ENCODE measurements around the gene RNF223. TPM values are rescaled to one million over a fixed set of nuclear protein-coding genes. Genes with fewer than 3 reads are reported as not detected.
A peak's percentile ranks its signal among the peaks of the same experiment; 100 is the strongest.
"Not testable (repeated sequence)": the region's sequence is repeated elsewhere in the genome, so short reads cannot be mapped to it uniquely, and the experiment has no call there.

Gene RNF223
- total RNA-seq, 1 experiment from 2014 or later: not detected

- no peak overlapping the region for H2BK15ac ChIP-seq (ENCODE audit: low read depth, low read length)
- peaks cover 5 to 21% (median 13%) of the 10 kb centered on the region in 3 experiments; a peak in 6 of 7 replicates for H3K36me3 Mint-ChIP-seq (ENCODE audit: insufficient read depth in 1 of 3, low read depth in 3 of 3)
- no peak overlapping the region for H3K4ac ChIP-seq (ENCODE audit: low read depth, low read length)
- H3K27me3 Mint-ChIP-seq (ENCODE audit: low read depth): peaks cover 22% of the 10 kb centered on the region
- H3K4me1 ChIP-seq (ENCODE audit: insufficient read depth, low read length): peaks cover 4% of the 10 kb centered on the region; the same call in 1 of the 2 replicates
- H3K18ac ChIP-seq (ENCODE audit: insufficient read length, low read depth, low read length): no peak overlapping the region
- peaks cover 9 to 17% of the 10 kb centered on the region in 2 experiments for H3K4me1 Mint-ChIP-seq
- H3K23me2 ChIP-seq (ENCODE audit: insufficient read length, low read depth, low read length, poor library complexity, severe bottlenecking): peaks cover 10% of the 10 kb centered on the region
- no peaks in the 10 kb centered on the region for H3K9me3 Mint-ChIP-seq
- H3K79me1 ChIP-seq (ENCODE audit: insufficient read depth, low read depth, low read length, poor library complexity, severe bottlenecking): no peaks in the 10 kb centered on the region
- H2AK5ac ChIP-seq (ENCODE audit: insufficient read length, low read length): no peak overlapping the region
- no peak overlapping the region for H2AFZ ChIP-seq (ENCODE audit: low read length)
- no peaks in the 10 kb centered on the region; the same call in 1 of the 2 replicates for H3K27me3 ChIP-seq (ENCODE audit: insufficient read depth, low read length)
- H2BK5ac ChIP-seq (ENCODE audit: insufficient read length, low read length): no peak overlapping the region
- no peaks in the 10 kb centered on the region for H3K79me2 ChIP-seq (ENCODE audit: insufficient read depth, low read length)
- H3K4me2 ChIP-seq (ENCODE audit: insufficient read depth, insufficient read length, low read length): no peak overlapping the region
- no peak overlapping the region for H3K14ac ChIP-seq (ENCODE audit: insufficient read depth, low read length)
- no peak overlapping the region for H4K91ac ChIP-seq (ENCODE audit: insufficient read length, low read depth, low read length)
- WGBS (ENCODE audit: extremely low coverage, insufficient read length, low lambda C conversion rate): no CpG with 5 or more reads among the region's 11 CpGs
- no peaks in the 10 kb centered on the region for H3K9me3 ChIP-seq (ENCODE audit: control insufficient read depth, low read depth, low read length)
- TF ChIP-seq CTCF (conservative IDR thresholded peaks at IDR 0.05): no peak
- H4K20me1 ChIP-seq (ENCODE audit: control insufficient read depth, insufficient read depth, insufficient read length): no peaks in the 10 kb centered on the region
- H2BK12ac ChIP-seq (ENCODE audit: insufficient read length, low read depth, low read length): no peak overlapping the region
- DNase-seq: no peak
- H3K27ac ChIP-seq (ENCODE audit: insufficient read length, low read depth, low read length): no peak overlapping the region
- no peak overlapping the region for H4K8ac ChIP-seq (replicated peaks; ENCODE audit: insufficient read length, low read depth, low read length)
- H3K4me3 Mint-ChIP-seq: peak overlapping the region; percentile 52 to 70; a peak in 2 of 5 replicates
- no peak overlapping the region for H3K9ac ChIP-seq (ENCODE audit: extremely low read depth, insufficient read length, low read length)
- no peak overlapping the region for H3K56ac ChIP-seq (ENCODE audit: insufficient read length, low read depth, low read length)
- no peak overlapping the region for H2BK120ac ChIP-seq (ENCODE audit: low read depth, low read length, poor library complexity, severe bottlenecking)
- no peak overlapping the region for H2BK20ac ChIP-seq (ENCODE audit: low read depth, low read length, poor library complexity, severe bottlenecking)
- no peak overlapping the region for H4K5ac ChIP-seq (ENCODE audit: insufficient read length, low read depth, low read length)
- H3K23ac ChIP-seq (ENCODE audit: insufficient read length, low read depth, low read length): no peak overlapping the region
- peak overlapping the region in 2 of 3 experiments; percentile 18 to 85; a peak in 3 of 7 replicates for H3K27ac Mint-ChIP-seq
- no peak overlapping the region for H3T11ph ChIP-seq (ENCODE audit: low read length)
These were observed 42.4 kb downstream of the RNF223 start for GRCh38 chr1:1031659-1032235.

- not testable (repeated sequence) for DNase-seq; H3K4me2 ChIP-seq (ENCODE audit: insufficient read depth, insufficient read length, low read length); H2AK5ac ChIP-seq (ENCODE audit: insufficient read length, low read length); H4K5ac ChIP-seq (ENCODE audit: insufficient read length, low read depth, low read length); H3K79me1 ChIP-seq (ENCODE audit: insufficient read depth, low read depth, low read length, poor library complexity, severe bottlenecking); H3K27me3 ChIP-seq (ENCODE audit: insufficient read depth, low read length); H3K23ac ChIP-seq (ENCODE audit: insufficient read length, low read depth, low read length); H3K4ac ChIP-seq (ENCODE audit: low read depth, low read length); H4K8ac ChIP-seq (replicated peaks; ENCODE audit: insufficient read length, low read depth, low read length); H2BK5ac ChIP-seq (ENCODE audit: insufficient read length, low read length); H2BK120ac ChIP-seq (ENCODE audit: low read depth, low read length, poor library complexity, severe bottlenecking); H3K27ac Mint-ChIP-seq; H3K9me3 Mint-ChIP-seq; H3K4me3 Mint-ChIP-seq; H2BK15ac ChIP-seq (ENCODE audit: low read depth, low read length); H3K9ac ChIP-seq (ENCODE audit: extremely low read depth, insufficient read length, low read length); H3K14ac ChIP-seq (ENCODE audit: insufficient read depth, low read length); H3K9me3 ChIP-seq (ENCODE audit: control insufficient read depth, low read depth, low read length); H3T11ph ChIP-seq (ENCODE audit: low read length); H3K56ac ChIP-seq (ENCODE audit: insufficient read length, low read depth, low read length); H3K4me1 ChIP-seq (ENCODE audit: insufficient read depth, low read length); H2BK20ac ChIP-seq (ENCODE audit: low read depth, low read length, poor library complexity, severe bottlenecking); H4K91ac ChIP-seq (ENCODE audit: insufficient read length, low read depth, low read length); H3K79me2 ChIP-seq (ENCODE audit: insufficient read depth, low read length); H4K20me1 ChIP-seq (ENCODE audit: control insufficient read depth, insufficient read depth, insufficient read length); H2AFZ ChIP-seq (ENCODE audit: low read length); H2BK12ac ChIP-seq (ENCODE audit: insufficient read length, low read depth, low read length); H3K27ac ChIP-seq (ENCODE audit: insufficient read length, low read depth, low read length); H3K18ac ChIP-seq (ENCODE audit: insufficient read length, low read depth, low read length)
- H3K27me3 Mint-ChIP-seq (ENCODE audit: low read depth): peaks cover 17% of the 10 kb centered on the region
- H3K36me3 Mint-ChIP-seq (ENCODE audit: insufficient read depth in 1 of 3, low read depth in 3 of 3): peaks cover 4 to 15% (median 11%) of the 10 kb centered on the region in 3 experiments; a peak in 6 of 7 replicates
- peaks cover 13 to 19% of the 10 kb centered on the region in 2 experiments for H3K4me1 Mint-ChIP-seq
- peaks cover 10% of the 10 kb centered on the region for H3K23me2 ChIP-seq (ENCODE audit: insufficient read length, low read depth, low read length, poor library complexity, severe bottlenecking)
- no CpG with 5 or more reads among the region's 7 CpGs for WGBS (ENCODE audit: extremely low coverage, insufficient read length, low lambda C conversion rate)
These were observed 43.0 kb downstream of the RNF223 start for GRCh38 chr1:1030867-1031658.
